Measurements from ENCODE around the gene BDKRB1.

BDKRB1 gene

DNA sequence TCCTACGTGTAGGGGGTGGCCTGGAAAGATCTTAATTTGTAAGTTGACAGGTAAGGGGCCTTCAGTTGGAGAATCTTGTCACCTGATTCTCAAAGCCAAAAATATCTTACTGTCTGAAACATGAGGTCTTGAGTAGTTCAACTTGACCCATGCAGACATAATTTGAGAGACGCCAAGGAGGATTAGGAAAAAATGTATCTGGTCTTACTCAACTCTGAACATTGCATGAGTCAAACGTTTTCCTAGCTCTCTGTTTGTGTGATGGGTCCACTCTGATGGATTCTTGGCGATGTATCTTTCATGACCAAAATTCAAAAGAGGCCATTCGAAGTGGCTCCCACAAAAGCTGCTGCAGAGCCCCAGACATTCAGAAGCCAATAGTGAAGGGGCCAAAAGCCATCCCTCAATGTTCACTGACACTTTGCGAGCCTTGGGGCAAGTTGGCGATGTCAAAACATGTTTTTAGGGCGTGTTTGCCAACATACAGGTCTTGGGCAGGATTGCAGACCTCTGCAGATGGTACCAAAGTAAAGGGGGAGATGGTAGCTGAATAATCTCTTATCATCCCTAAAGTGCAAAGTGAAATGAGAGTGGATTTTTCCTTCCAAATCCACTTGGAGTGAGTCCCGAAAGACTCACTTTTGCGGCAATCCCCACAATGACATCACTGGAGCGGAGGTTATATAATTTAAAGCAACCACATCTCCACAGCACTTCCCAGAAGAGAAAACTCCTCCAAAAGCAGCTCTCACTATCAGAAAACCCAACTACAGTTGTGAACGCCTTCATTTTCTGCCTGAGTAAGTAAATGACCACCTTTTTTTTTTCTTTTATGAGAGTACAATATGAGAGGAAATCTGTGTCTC lies at the start of gene BDKRB1:
Gene BDKRB1, plus strand, starts transcription at position 710 of the 866 bp plus-strand sequence. CDS start 7,473 bp downstream, outside the sequence.
- no peak for DNase-seq

DNA sequence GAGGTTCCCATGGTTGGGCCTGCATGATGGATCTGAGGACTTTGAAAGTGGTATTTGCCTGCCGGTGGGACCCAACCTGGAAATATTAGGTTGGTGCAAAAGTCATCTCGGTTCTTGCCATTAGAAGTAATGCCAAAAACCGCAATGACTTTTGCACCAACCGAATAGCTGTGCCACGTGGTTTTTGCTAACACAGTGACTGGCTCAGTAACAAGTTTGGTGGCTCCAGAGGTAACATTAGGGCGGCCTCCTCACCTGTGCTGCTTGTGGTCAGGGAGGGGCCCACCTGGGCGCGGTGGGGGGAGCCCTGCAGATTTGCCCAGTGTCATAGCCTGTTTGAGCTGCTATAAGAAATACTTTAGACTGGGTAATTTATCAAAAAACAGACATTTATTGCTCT lies 49.5 kb upstream of the BDKRB1 start:
- no peak for DNase-seq

DNA sequence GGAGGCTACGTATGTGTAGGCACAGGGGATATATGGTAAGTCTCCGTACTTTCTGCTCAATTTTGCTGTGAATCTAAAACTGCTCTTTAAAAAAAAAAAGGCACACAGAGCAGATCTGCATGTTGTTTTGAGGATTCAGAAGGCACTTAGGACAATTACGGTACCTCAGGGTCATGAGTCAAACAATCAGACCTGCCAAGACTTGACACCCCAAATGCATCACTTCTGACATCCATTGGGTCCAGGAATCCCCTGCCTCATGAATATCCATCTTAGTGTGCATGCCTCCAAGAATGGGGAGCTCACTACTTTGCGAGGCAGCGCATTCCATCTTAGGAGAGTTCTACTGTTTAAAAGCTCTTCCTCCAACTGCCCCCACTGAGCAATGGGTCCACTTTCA lies 48.3 kb upstream of the BDKRB1 start:
- DNase-seq = no peak

DNA sequence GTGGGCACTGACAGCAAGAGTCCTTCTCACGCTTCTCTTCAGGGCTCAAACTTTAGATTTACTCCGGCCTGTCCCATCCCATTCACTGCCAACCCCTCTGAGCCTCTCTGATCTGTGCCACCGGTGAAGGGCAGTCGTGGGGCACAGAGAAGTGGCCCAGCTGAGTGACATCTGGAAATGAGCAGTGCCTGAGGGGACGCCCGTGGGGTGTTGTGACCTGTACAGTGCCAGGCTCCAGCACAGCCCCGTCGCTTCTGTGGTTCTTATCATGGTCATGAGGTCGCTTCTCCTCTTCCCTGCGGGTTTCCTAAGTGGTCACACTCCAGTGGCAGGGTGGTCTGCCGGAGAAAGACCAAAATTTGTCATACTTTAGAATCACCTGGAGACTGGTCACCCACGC lies 47.3 kb upstream of the BDKRB1 start:
- DNase-seq = no peak

DNA sequence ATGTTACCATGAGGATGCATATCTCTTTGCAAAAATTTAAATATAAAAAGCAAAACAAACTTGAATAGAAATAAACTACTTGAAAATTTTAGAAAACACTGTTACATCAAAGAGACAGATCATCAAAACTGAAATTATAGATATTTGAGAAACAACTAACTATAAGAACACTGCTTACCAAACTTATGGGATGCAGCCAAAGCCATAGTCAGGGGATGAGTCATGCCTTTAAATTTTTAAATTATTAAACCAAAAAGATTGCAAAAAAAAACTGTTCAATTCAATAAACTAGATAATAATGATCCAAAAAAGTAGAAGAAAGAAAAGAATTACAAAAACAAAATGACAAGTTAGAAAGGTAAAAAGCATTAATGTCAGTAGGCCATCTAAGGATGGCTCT lies 43.9 kb upstream of the BDKRB1 start:
- no peak for DNase-seq

DNA sequence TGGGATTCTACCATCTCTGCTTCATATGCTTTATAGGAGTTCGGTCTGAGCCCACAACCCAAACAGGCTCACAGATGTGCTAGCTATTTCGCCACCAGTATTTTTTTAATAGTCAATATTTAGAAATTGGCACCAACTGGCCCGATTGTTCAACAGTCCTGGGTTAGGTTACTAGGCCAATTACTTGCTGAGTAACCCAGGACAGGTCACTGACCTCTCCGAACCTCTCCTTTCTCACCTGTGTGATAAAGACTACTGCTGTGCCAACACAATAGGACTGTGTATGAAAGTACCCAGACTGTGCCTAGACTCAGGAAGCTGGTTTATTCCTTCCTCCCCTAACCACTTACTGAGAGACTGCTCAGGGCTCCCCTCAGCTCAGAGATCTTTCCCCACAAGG lies 43.1 kb upstream of the BDKRB1 start:
- no peak for DNase-seq

DNA sequence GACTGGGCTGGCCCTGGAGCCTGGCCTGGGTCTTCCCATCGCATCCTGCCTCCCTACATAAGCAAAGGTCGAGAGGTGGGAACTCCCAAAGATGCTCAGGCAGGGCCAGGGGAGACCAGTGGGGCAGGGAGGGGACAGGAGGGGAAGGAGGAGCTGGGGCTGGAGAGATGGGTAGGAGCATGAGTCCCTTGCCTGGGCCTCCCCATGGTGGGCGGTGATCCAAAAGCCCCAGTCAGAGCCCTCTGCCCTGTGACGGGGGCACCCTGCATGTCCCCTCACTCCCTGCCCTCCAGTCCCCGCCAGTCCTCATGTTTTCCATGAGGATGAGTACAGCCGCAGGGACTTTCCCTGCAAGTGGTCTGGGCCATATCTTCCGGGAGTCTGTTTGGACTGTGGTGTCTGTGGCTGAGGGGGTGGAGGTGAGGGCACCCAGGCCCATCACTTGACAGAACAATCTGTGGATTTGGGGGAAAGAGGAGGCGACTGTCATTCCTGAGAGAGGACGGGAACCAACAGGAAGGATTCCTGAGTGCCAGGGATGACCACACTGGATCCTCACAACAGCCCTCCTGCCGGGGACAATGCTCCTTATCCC lies 42.0 kb upstream of the BDKRB1 start:
- no peak for DNase-seq

DNA sequence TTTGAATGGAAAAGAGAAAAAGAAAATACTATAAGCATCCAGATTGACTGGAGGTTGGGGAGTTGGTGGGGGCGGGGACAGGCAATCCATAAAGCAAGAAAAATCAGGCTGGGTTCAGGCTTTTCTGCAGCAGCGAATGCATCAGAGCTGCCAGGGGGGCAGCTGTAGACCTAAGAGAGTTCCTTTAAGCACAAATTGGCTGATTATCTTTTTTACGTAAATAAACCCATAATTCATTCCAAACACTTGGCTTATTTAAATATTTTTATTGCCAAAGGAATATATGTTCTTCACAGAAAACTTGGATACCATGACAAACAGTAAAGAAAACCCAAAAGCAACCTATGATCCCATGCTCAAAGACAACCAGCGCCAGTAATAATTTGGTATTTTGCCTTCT lies 41.2 kb upstream of the BDKRB1 start:
- no peak for DNase-seq

DNA sequence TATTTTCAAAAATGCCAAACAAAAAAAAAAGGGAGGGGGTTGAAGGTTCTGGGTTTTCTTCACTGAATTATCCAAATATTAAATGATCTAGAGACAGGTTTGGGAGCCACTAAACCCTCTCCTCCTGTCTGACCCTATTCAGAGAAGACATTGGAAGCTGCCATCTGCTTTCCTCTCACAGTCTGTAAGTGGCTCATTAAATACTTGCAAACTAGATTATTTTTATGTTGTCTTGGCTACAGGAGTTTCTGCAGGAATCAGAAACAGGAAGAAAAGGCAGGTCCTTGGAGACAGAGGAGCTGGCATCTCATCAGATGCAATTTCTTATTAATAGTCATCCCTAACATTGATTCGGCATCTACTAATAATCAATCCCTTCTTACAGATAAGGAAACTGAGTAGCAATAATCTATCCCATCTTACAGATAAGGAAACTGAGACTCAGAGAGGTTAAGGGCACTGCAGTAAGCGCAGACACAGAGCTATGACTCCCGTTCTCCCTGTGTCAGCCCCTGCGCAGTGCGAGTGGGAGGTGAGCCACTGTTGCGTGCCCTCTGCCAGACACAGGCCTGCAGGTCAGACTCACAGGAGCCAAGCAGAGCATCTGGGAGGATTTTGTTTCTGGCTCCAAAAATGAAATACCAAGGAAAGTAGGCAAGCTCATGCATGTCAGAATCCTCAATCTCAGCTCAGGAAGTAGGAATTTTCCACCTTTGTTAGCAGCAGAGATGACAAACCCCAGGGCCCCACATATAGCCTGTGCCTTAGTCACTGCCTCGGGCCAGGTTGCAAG lies 40.4 kb upstream of the BDKRB1 start:
- no peak for DNase-seq

DNA sequence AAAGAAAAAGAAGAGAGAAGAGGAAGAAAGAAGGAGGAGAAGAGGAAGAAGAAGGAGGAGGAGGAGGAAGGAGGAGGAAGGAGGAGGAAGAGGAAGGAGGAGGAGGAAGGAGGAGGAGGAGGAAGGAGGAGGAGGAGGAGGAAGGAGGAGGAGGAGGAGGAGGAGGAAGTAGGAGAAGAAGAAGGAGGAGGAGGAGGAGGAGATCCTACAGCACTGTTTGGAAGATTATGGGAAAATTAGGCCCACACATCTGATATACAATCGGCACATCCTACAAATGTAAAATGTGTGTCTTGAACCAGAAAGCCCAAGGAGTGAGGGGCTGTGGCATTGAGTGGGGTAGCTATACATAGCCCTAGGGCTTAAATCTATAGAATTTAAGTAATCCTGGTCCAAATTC lies 39.4 kb upstream of the BDKRB1 start:
- no peak for DNase-seq

DNA sequence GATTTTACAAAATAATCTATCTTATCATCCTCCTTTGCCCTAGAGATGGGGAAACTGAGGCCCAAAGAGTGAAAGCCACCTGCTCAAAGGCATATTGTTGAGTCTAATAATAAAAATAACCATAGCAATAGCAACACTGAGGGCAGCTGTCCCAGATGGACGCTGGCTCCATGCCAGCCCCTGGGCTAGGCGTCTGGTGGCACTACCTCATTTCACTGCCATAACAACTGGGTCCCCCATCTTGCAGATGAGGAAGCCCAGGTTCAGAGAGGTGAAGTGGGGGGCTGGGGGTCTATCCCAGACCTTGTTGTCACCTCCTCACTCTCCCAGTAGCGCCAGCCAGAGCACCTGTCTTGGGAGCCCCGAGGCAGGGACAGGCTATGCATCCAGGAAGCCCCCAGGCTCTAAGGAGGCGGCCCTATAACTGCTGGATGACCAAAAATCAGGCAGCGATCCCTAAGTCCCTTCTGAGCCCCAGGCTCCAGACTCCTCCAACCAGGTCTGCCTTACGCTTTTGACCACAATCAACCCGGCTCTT lies 38.6 kb upstream of the BDKRB1 start:
- no peak for DNase-seq

DNA sequence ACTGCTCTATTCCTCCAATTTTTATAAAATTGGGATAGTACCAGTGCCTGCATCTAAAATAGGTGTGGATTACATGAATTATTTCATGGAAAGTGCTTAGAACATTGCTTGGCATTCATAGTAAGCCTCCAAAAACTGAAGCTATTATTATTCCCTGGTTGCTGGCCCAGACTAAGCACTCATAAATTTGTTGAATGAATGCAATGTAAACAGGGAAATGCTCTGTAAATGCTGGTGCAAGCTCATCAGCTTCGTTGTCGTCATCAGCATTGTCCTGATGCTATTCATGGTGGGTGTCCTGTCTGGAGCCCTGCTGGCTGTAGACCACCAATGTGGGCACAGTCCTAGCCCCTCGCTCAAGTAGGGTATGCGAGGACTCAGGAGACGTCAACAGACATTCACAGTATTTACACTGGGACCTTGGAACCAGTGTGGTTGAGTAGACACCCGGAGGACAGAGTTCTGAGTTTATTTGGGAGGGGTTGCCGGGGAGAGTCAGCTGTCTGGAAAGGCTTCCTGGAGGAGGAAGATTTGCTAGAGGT lies 34.8 kb upstream of the BDKRB1 start:
- DNase-seq = no peak

DNA sequence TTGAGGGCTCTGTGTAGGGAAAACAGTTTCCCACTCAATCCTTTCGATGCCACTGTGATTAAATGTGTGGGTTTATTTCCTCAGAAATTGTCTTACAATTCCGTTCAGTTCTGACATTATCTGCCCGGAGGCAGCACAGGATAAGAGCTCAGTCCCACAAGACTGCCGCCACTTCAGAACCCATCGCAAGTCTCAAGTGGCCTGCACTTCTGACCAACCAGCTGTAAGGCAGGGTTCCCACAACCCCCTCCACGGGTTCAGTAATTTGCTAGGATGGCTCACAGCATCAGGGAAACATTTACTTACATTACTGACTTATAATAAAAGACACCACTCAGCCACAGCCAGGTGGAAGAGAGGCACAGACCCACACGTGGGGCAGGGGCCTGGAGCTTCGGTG lies 34.2 kb upstream of the BDKRB1 start:
- DNase-seq = no peak

DNA sequence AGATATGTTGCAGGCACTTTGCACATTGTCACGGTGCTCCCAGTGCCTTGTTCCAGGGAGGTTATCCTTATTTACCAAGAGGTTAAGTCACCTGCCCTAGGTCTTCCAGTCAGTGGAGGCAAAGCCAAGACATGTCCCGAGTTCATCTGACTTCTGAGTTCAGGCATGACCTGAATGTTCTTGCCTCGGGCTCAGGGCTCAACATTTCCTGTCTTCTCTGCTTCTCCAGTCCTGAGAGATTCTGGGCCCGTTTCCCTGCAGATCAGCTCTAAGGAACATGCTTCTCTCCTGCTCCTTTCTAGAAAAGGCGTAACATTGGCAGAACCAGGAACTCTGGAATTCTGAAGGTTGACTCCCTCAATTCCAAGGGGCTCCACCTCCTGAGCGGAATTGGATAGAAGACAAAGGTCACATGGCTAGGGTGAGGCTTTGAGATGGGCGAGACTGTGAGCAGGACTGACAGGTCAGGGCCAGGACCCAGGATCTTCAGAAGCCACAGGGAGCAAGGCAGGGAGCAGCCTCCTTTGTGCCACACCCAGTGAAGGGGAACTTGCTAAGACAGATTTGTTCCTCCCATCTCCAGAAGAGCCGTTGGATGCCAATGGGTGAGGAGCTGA lies 31.4 kb upstream of the BDKRB1 start:
- no peak for DNase-seq

DNA sequence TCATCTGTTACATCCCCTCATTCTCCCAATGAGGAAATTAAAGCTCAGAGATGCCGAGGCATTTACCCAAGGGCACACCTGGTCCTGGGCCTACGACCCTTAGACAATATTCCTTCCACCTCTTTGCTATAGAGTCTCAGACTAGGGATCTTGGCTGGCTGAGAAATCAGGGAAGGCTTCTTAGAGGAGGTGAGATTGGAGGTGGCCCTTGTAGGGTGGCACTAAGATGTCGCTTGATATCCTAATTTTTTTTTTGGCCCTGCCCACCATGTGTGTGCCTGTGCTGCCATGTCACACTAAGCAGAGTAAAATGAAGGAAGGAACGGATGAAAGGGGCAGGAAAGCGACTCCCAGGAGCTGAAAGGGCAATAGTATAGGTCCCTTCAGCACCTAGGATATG lies 30.8 kb upstream of the BDKRB1 start:
- no peak for DNase-seq

DNA sequence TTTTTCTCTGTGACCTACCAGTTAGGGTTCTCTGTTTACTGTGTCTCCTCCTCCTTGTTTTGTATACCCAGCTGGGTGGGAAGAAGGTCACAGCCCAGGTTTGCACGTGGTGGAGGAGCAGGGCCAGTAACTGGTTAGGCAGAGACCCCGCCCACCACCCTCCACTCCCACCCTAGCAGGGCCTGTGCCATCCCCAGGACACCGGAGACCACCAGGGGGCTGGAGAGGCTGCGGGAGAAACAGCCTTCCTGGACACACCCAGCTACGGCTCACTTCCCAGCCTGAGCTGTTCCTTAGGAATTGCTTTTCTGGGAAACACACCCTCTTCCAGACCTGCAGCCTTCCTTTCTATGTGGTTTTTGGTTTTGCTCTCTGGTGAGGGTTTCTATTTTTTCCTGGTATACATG lies 30.3 kb upstream of the BDKRB1 start:
- DNase-seq = no peak

DNA sequence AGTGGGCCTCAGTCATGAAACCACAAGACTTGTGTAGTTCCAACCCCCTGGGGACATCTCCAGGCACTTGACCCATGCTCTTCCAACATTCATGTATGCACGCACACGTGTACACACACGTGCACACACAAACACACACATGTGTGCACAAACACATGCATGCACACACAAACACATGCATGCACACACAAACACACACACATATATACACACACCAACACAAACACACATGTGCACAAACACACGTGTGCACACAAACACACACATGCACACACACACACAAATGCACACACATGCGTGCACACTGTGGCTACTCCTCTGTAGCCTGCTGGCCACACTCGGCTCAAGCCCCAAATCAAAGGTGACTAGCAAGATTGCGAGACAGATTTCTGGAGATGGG lies 28.6 kb upstream of the BDKRB1 start:
- DNase-seq = no peak

DNA sequence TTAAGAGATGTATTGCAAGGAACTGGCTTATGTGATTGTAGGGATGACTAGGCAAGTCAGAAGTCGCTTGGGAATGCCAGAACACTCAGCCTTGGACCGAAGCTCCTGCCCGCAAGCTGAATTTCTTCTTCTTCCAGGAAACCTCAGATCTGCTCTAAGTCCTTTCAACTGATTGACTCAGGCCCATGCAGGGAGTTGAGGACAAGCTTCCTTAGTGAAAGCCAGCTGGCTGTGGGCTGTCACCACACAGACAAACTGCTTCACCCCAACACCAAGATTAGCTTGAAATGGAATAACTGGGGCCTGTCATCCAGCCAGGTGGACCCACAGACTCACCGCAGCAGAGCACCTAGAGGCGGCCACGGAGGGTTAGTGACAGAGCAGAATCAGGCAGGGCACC lies 26.7 kb upstream of the BDKRB1 start:
- no peak for DNase-seq

DNA sequence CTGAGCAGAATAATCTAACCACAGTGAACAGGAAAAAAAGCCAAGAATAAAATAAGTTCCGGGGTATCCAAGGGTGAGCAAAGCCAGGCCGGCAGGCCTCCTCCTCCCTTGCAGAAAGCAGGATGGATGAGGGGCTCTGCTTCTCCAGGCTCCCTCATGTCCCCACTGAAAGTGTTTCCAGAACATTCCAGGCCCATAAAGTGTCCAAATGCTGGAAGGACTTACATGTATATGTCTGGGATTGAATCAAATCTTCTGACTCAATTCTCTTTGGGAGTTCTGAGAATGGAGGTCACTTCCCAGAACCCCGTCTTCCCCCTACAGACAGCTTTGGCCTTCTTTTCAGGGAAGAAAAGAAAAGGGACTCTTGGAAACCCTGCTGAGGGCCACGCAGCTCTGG lies 25.0 kb upstream of the BDKRB1 start:
- no peak for DNase-seq

DNA sequence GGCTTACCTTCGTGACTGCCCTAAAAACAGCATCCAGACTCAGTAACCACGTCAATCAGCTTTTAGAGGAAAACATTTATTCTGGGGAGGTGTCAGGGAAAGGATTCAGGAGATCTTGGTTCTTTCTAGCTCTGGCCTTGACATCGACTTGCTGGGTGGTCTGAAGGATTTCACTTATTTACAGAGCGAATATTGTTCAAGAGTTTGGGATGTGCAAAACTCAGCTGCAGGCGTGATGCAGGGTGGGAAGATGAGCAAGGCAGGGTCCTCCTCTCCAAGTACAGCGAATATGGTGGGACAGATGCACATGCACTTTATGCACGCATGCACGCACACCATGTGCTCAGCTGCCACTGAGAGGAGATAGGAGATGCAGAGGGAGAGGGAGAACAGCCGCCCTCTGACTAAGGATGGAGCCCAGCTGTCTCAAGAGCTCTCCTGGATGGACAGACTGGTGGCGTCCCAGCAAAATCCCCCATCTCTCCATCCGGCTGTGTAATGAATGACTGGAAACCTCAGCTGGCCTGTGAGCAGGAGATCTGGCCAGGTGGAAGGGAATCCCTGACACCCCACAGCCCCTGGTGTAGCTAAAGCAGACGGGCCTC lies 24.4 kb upstream of the BDKRB1 start:
- DNase-seq = no peak

DNA sequence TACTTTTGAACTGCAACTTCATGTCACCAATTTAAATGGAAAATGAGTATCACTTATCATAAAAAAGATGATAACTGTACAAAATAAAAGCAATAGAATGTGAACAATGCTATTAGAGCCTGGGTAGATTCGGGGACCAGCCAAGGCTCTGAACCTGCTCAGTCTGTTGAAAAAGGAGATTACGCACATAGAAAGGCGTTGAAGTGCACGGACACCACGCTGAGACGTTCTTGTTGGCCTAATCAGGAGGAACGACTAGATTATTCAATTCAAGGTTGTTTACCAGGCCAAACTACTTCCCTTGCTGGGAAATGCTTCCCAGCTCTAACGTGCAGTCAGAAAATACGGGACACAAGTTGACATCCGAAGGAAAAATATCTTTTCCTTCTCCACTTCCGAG lies 23.5 kb upstream of the BDKRB1 start:
- DNase-seq = no peak

DNA sequence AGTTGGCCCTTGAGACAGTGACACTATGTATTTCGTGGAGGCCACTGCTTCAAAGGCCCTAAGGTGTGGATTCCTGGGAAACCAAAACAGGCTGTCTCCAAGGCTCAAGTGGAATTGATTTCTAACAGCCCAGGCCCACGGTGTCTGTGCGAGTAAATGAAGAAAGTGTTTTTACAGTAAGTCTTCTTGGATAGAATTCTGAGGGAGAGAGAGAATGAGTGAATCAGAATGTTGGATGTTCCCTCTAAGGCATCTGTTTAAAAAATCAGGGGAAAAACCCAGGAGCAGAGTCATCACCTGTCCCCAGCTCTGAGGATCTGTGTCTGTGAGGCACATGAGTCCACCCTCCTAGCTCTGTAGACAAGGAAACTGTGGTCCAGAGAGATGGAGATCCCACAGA lies 22.3 kb upstream of the BDKRB1 start:
- no peak for DNase-seq
